Tibial artery (tissue), 4 donors: ENCODE data around the gene FOXS1.
A peak's percentile ranks its signal among the peaks of the same experiment; 100 is the strongest.

ENCODE experiments used
- DNase-seq, 2 donors: peaks; one replicate each; pipeline ENCODE4 v3.0.0-alpha.2; 2019
- H3K27ac ChIP-seq, 2 donors: fragments of 200-600 bp; sonication (generic) in 1 of 2; 1 replicate in 1 of 2; 2 replicates in 1 of 2; pipeline ENCODE4 v1.5.1; 2018 to 2019; ENCODE audit warnings: mild to moderate bottlenecking in 1 of 2
- H3K27me3 ChIP-seq, 2 donors: fragments of 200-600 bp; sonication (generic) in 1 of 2; one replicate each; pipeline versions ENCODE4 v1.5.1 to v1.6.0; 2016 to 2019
- H3K36me3 ChIP-seq, 3 donors: fragments of 200-600 bp; sonication (generic) in 2 of 3; one replicate each; pipeline ENCODE4 v1.5.1; 2016 to 2019; ENCODE audit warnings: mild to moderate bottlenecking in 2 of 3
- H3K4me1 ChIP-seq, 4 donors: fragments of 200-600 bp; sonication (generic) in 2 of 4; 1 replicate in 3 of 4; 2 replicates in 1 of 4; pipeline ENCODE4 v1.5.1; 2016 to 2019
- H3K4me3 ChIP-seq, 2 donors: fragments of 200-600 bp; sonication (generic) in 1 of 2; 1 replicate in 1 of 2; 2 replicates in 1 of 2; pipeline ENCODE4 v1.5.1; 2018 to 2019; ENCODE audit warnings: mild to moderate bottlenecking in 2 of 2
- H3K9me3 ChIP-seq, 3 donors: fragments of 200-600 bp; sonication (generic) in 1 of 3; one replicate each; pipeline ENCODE4 v1.5.1; 2016 to 2019
- CTCF ChIP-seq, 2 experiments: fragments of 200-600 bp in 1 of 2; fragments of 450-650 bp in 1 of 2; IDR thresholded peaks; one replicate each; pipeline ENCODE4 v1.5.1; 2017 to 2019; ENCODE audit warnings: antibody characterized with exemption in 2 of 2, mild to moderate bottlenecking in 1 of 2, moderate library complexity in 1 of 2
- intact Hi-C: fragments of 100-400 bp; cut with DNase I; formaldehyde crosslinking; loops from one replicate; pipeline ENCODE4 v1.15.0; 2023; ENCODE audit warnings: low total_unique reads

FOXS1 gene

GRCh38 chr20:31856516-31856915, 11.1 kb upstream of the FOXS1 start:
- no peak for TF ChIP-seq CTCF (IDR thresholded peaks at IDR 0.05)
- DNase-seq = peak in 1 of 2 donors; percentile 41
- Histone ChIP-seq H3K36me3 (no peaks in the 10 kb centered on the region), H3K27me3 (peaks cover 0 to 89% of the 10 kb centered on the region in 2 donors), H3K9me3 (no peaks in the 10 kb centered on the region), H3K27ac (no peak overlapping the region), H3K4me1 (peaks cover 5 to 21% (median 14%) of the 10 kb centered on the region in 4 donors), H3K4me3 (no peak overlapping the region)
- intact Hi-C loops = loop anchor here (10.0 kb wide), 1 partner anchor 238 kb away; no protein-coding TSS in a partner anchor

- Histone ChIP-seq H3K36me3 (no peaks in the 10 kb centered on the region), H3K4me1 (peaks cover 0 to 8% (median 2%) of the 10 kb centered on the region in 4 donors), H3K4me3 (no peak overlapping the region), H3K27me3 (peaks cover 0 to 86% of the 10 kb centered on the region in 2 donors), H3K27ac (no peak overlapping the region), H3K9me3 (no peaks in the 10 kb centered on the region)
- DNase-seq = peak in 1 of 2 donors; percentile 34
- TF ChIP-seq CTCF (IDR thresholded peaks at IDR 0.05) = no peak
- intact Hi-C loops = loop anchor here (5.0 to 10.0 kb wide), 2 partner anchors 99 to 241 kb away; partner anchors contain the start of gene PDRG1
Observed at GRCh38 chr20:31853481-31853880, 8.1 kb upstream of the FOXS1 start.

- H3K27ac ChIP-seq = no peak overlapping the region
- H3K27me3 ChIP-seq = peaks cover 0 to 65% of the 10 kb centered on the region in 2 donors
- no peaks in the 10 kb centered on the region for H3K36me3 ChIP-seq
- H3K9me3 ChIP-seq = no peaks in the 10 kb centered on the region
- no peak for DNase-seq
- intact Hi-C loops = loop anchor here (5.0 to 10.0 kb wide), 2 partner anchors 101 to 243 kb away; partner anchors contain the start of gene PDRG1
- H3K4me1 ChIP-seq = peaks cover 0 to 9% (median 4%) of the 10 kb centered on the region in 4 donors
- no peak overlapping the region for H3K4me3 ChIP-seq
- no peak for TF ChIP-seq CTCF (IDR thresholded peaks at IDR 0.05)
Observed at GRCh38 chr20:31851240-31851955, 6.0 kb upstream of the FOXS1 start.

- H3K36me3 ChIP-seq = no peaks in the 10 kb centered on the region
- no peak for DNase-seq
Observed at GRCh38 chr20:31849306-31849930, 4.0 kb upstream of the FOXS1 start.

More at GRCh38 chr20:31849306-31849930, 4.0 kb upstream of the FOXS1 start:
- Histone ChIP-seq H3K4me3 (no peak overlapping the region), H3K9me3 (no peaks in the 10 kb centered on the region), H3K27ac (no peak overlapping the region), H3K27me3 (peaks cover 0 to 49% of the 10 kb centered on the region in 2 donors), H3K4me1 (peaks cover 0 to 28% (median 13%) of the 10 kb centered on the region in 4 donors)
- TF ChIP-seq CTCF (IDR thresholded peaks at IDR 0.05) = no peak
- intact Hi-C loops = loop anchor here (5.0 kb wide), 1 partner anchor 112 kb away; the partner anchor contains the start of gene TPX2
